ENCODE data around the gene RAB4A.
A peak's percentile ranks its signal among the peaks of the same experiment; 100 is the strongest.

RAB4A gene, protein sequence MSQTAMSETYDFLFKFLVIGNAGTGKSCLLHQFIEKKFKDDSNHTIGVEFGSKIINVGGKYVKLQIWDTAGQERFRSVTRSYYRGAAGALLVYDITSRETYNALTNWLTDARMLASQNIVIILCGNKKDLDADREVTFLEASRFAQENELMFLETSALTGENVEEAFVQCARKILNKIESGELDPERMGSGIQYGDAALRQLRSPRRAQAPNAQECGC

GRCh38 chr1:229270547-229271447, at the start of gene RAB4A:
Gene RAB4A (plus strand): TSS chr1:229271111. CDS start chr1:229271340, 229 bp downstream.
- DNase-seq = peak; percentile 65 to 70

DNA sequence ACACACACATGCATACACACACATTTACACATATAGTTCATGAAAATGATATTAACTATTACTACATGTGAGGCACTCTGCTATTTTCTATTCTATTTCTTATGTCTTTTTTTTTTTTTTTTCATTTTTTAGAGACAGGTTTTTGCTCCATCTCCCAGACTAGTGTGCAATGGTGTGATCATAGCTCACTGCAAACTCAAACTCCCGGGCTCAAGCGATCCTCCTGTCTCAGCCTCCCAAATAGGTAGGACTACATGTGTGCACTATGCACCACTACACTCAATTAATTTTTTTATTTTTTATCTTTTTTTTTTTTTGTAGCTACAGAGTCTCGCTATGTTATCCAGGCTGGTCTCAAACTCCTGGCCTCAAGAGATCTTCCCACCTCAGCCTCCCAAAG, 48.8 kb upstream of the RAB4A start:
- no peak for DNase-seq

DNA sequence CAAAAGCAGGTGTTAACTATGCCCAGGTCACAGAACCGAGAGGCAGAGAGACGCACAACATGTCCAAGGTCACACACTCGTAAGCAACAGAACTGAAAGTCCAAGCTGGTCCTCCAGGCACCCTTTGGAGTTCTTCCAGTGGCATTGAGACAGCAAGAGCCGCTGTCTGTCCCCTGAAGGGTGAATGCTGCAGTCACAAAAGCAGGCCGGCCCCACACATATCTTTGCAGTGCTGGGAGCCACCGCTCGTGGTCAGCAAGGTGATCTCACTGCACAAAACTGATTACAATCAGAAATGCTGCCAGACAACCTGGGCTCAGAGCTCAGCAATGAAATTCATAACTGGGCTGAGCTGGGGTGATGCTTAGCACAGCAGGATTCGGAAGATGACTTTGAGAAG, 47.4 kb upstream of the RAB4A start:
- no peak for DNase-seq

- no peak for DNase-seq
Observed at GRCh38 chr1:229224308-229224707, 46.6 kb upstream of the RAB4A start.

DNA sequence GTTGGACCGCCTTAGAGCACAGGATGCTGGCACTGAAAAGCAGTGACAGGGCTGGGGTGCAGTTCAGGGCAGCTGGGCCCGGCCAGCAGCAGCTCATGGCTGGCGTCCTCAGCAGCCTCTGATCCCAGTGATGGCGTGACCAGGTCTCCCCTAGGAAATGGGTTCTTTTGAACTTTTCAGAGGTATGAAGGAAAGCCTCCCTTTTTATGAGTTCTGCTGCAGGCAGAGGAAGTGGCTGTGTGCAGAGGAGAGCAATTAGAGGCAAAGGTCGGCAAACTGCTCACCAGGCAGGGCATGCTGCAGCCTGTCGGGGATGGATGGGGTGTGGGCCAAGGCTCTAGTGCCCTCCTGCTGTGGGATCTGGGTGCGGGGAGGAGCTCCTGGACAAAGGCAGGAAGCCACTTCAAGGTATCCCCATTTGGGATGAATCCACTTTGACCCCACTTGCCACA, 45.6 kb upstream of the RAB4A start:
- DNase-seq = no peak

- DNase-seq = no peak
Observed at GRCh38 chr1:229226796-229227195, 44.1 kb upstream of the RAB4A start.

GRCh38 chr1:229227298-229227919, 43.5 kb upstream of the RAB4A start:
- peak; percentile 80 to 82 for DNase-seq

GRCh38 chr1:229228522-229228921, 42.4 kb upstream of the RAB4A start:
- no peak for DNase-seq

GRCh38 chr1:229229137-229229720, 41.7 kb upstream of the RAB4A start:
- no peak for DNase-seq

DNA sequence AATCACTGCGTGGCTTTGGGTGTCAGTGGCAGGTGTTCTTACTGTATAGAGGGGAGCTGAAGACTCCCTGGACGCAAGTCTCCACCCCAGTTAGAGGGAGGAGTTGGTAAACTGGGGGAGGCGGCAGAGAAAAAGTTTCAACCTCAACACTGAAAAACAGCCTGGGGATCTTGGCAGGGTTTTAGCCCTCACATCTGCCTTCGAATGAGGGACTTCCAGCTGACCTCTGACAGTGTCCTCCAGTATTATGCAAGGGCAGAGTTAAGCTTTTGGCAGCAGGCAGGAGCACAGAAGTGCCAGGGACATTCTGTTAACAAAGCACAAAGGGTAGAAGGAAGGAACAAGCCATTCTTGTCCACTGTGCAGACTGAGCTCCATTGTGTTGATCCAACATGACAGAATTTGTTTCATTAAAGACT, 41.2 kb upstream of the RAB4A start:
- no peak for DNase-seq

GRCh38 chr1:229230140-229230892, 40.6 kb upstream of the RAB4A start:
- DNase-seq = no peak

DNA sequence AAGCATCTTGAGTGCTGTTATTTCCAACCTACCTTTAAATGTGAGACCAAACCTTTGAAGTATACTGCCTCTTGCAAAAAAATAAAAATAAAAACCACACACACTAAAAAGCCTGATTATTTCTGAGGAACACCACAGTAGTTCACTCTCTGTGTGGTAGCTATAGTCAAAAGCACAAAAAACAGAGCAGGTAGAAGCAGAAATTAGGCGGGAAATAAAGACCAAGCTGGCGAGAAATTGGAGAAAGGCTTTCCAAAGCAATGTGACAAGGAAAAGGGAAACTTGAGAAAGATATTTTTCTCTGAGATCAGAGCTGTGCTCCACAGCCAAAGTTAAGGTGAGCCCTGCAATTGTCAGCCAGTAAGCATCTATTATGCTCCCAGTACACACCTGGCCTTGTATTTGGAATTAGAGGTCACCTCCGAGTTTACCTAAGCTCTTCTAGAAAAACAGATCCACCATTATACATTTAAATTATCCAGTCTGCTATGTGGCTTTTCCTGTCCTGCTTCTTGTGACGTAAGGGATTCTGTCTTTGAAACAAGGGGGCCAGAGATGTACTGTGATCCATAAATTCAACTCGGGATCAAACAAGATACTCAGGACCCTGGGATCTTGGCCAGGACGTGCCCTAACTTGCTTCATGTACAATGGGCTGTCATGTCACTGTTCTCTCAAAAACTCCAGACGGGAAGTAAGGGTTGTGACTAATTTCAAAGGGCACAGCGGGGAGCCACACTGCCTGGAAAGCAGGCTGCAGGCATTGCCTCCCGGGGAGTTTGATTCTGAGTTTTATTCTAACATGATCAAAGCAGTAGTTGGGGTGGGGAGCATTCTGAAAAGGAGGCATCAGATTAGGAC, 39.8 kb upstream of the RAB4A start:
- DNase-seq = no peak

- no peak for DNase-seq
Observed at GRCh38 chr1:229231754-229232119, 39.2 kb upstream of the RAB4A start.

DNA sequence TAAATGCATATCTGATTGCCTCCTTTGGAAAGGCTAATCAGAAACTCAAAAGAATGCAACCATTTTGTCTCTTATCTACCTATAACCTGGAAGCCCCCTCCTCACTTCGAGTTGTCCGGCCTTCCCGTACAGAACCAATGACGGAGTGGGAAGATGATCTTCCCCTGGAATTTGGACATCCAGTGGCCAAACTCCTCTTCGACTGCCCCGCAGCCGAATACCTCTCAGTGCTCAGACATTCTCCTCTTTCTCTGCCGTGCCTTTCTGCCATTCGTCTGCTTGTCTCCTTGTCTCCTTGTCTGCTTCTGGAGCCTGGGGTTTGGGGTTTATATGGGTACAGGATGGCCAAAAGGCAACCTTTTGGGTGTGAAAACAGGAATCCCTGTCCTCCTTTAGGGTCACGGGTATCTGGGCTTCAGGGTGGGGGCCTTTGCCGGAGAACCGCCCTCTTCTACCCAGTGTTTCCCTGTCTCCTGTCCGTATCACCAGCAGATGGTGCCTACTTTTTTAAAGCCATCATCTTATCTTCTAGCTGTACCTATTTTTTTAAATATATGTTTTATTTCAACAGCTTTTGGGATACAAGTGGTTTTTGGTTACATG, 35.9 kb upstream of the RAB4A start:
- DNase-seq = no peak

DNA sequence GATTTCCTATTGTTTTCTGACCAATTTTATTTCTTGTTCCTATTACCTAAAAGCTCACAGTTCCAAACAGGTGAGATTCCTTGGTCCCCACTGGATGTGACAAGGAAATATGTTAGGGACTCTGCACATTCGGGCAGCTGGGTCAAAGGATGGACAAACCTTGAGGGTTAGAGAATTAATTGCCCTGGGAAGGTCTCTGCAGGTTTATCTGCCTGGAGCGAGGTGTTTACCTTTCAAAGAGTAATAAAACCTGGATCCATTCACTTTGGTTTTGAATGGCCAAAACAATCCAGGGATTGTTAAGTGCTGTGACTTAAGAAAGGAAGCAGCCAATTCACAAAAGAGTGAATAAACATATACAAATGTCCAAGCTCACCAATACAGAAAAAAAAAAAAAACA, 33.6 kb upstream of the RAB4A start:
- no peak for DNase-seq

DNA sequence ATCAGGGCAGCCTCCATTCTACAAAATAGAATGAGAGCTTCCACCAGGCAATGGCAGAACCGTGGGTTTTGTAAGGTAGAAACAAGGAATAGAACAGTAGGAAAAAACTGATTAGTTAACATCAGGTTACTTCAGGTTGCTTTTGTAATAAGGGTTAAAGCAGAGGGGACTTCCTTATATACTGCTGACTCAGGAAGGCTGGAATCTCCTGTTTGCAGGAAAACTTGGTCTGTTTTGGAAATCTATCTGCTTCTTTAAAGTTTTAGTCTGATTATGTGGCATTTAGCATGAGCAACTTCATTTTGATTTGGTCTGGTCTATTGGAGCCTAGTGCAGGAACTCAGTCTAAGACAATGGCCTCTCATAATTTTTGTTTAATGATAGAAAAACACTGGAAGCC, 32.7 kb upstream of the RAB4A start:
- DNase-seq = no peak

GRCh38 chr1:229238674-229239415, 32.1 kb upstream of the RAB4A start:
- DNase-seq = no peak

- no peak for DNase-seq
Observed at GRCh38 chr1:229240532-229240931, 30.4 kb upstream of the RAB4A start.

GRCh38 chr1:229241390-229241789, 29.5 kb upstream of the RAB4A start:
- DNase-seq = no peak

DNA sequence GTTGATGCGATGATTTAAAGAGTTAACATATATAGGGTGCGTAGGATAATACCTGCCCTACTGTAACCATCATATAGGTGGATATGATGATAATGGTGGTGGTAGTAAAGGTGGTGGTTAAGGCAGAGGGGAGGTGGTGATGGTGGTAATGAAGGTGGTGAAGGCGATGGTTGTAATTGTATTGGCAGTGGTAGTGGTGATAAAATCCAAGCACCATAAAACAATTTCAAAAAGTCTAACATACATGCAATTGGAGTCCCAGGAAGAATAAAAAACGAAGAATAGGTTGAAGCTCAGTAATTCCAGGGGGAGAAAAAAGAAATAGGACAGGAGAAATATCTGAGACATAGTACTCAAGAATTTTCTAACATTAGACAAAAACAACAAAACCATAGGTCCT, 27.3 kb upstream of the RAB4A start:
- DNase-seq = no peak

GRCh38 chr1:229244091-229244490, 26.8 kb upstream of the RAB4A start:
- DNase-seq = no peak
